Spinal cord (tissue), 10 donors: ENCODE measurements around the gene ATP8A2. TPM values are rescaled to one million over a fixed set of nuclear protein-coding genes. Genes with fewer than 3 reads are reported as not detected.
"Not testable (repeated sequence)": the region's sequence is repeated elsewhere in the genome, so short reads cannot be mapped to it uniquely, and the experiment has no call there.

Source experiments
- DNase-seq, 6 donors: peaks; one replicate each; pipeline versions ENCODE4 v3.0.0 to v3.0.0-alpha.2; 2013 to 2015; ENCODE audit warnings: low spot score in 6 of 6, low read depth in 4 of 6
- H3K27ac ChIP-seq: one replicate; pipeline ENCODE4 v1.5.1; 2013; ENCODE audit warnings: low read depth, low read length, control low read depth
- H3K27me3 ChIP-seq: one replicate; pipeline ENCODE4 v1.6.1; 2013; ENCODE audit warnings: low read length; ENCODE audit not compliant: control insufficient read depth, insufficient read depth
- H3K36me3 ChIP-seq: one replicate; pipeline ENCODE4 v1.6.1; 2013; ENCODE audit warnings: low read length; ENCODE audit not compliant: control insufficient read depth, insufficient read depth
- H3K4me1 ChIP-seq: one replicate; pipeline ENCODE4 v1.6.1; 2013; ENCODE audit warnings: low read length; ENCODE audit not compliant: control insufficient read depth, insufficient read depth
- H3K4me3 ChIP-seq: one replicate; pipeline ENCODE4 v1.5.1; 2013; ENCODE audit warnings: low read depth, low read length, control low read depth
- H3K9me3 ChIP-seq: one replicate; pipeline ENCODE4 v1.6.1; 2013; ENCODE audit warnings: low read length; ENCODE audit not compliant: control insufficient read depth, insufficient read depth
- WGBS: methylation state at CpG from one replicate; pipeline ENCODE4 v1.1.5; 2013; ENCODE audit warnings: missing lambda C conversion rate; ENCODE audit not compliant: insufficient coverage; 5-methylcytosine and 5-hydroxymethylcytosine counted together
- polyA plus RNA-seq, 2 donors: library from polyadenylated mRNA; unstranded; fragments of 120-200 nt; gene quantifications; one replicate each; pipeline ENCODE4 v1.2.1, GENCODE V29; 2013; ENCODE audit not compliant: insufficient read length in 2 of 2
- total RNA-seq, 2 donors: library from RNA; depleted of rRNA in 1 of 2; stranded (reverse); fragments of 120-200 nt in 1 of 2; fragments of >200 nt in 1 of 2; gene quantifications; one replicate each; pipeline versions ENCODE4 v1.2.3 to v1.2.4, GENCODE V29; 2013 to 2014
- donor health status: healthy.

ATP8A2 gene
- total and polyA plus RNA-seq, 4 donors = 14.9 to 59.0 (median 28.0) TPM

DNA sequence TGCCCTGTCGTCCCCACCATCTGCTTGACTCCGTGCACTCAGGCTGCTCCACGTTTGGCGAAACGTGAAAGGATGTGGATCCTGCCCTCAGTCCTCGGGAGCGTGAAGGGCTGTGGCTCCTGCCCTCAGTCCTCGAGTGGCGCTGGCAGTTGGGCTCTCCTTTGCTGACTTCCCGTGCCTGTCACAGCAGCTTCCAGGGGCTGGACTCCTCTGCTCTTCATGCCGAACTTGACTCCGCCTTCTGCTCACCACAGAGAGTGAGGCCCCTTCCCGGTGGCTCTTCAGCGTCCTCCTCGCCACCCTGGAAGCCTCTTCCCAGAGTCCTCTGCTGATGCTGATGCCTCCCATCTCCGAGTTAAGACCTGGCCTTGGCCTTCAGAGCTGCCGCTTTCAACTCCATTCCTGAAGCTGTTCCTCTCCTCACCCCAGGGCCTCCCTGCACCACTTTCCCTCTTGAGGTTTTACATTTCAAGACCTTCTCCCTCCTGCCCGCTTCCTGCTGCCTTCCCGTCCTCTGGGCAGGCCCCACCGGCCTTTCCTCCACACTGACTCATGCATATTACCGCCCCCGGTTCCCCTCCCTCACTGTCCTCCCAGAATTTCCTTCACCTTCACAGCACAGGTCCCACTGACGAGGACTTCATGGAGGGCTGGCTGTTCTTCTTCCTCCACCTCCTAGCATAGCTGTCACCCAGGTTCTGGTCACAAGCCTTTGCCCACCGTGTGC, 568.4 kb downstream of the ATP8A2 start:
- no peaks in the 10 kb centered on the region for H3K9me3 ChIP-seq
- H3K36me3 ChIP-seq = peaks cover 5% of the 10 kb centered on the region
- H3K4me3 ChIP-seq = no peak overlapping the region
- DNase-seq = no peak
- no peaks in the 10 kb centered on the region for H3K27me3 ChIP-seq
- 80% methylated on average over 24 of the region's 24 CpGs for WGBS
- H3K4me1 ChIP-seq = no peaks in the 10 kb centered on the region
- H3K27ac ChIP-seq = no peak overlapping the region

DNA sequence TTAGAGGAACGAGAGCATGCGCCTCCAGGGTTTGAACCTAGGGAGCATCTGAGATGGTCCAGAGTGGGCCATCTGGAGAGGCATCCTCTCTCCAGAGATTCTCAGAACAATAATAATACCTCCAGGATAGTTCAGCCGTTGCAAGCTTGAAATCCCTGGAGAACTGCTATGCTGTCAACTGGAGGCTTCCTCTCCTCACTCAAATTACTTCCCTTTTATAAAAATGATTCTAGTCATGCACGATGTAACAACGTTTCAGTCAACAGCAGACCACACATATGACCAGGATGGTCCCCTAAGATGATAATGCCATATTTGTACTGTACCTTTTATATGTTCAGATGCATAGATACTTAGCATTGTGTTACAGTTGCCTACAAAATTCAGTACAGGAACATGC, 571.3 kb downstream of the ATP8A2 start:
- Histone ChIP-seq H3K4me3 (no peak overlapping the region), H3K36me3 (peaks cover 5% of the 10 kb centered on the region), H3K4me1 (peaks cover 7% of the 10 kb centered on the region), H3K27me3 (no peaks in the 10 kb centered on the region), H3K9me3 (no peaks in the 10 kb centered on the region), H3K27ac (no peak overlapping the region)
- 65% methylated on average over 3 of the region's 5 CpGs for WGBS
- DNase-seq = no peak

DNA sequence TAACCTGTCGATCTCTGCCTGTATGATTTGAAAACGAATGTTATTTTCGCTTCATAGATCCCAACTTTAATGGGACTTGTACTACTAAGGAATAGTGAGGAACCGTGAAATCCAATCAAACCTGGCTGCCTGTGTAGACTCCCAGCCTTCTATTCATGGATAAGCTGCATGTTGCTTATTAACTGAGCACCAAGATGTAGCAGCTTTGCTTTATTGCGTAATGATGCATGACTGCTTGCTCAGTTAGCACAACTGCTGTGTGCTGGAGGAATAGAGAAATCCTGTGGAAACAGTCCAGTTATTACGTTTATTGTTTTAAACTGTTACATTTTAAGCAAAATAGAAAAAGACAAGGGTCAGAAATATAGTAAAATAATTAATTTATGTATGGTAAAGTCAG, 571.9 kb downstream of the ATP8A2 start:
- H3K4me1 ChIP-seq = peaks cover 7% of the 10 kb centered on the region
- no peak overlapping the region for H3K27ac ChIP-seq
- no peaks in the 10 kb centered on the region for H3K9me3 ChIP-seq
- peaks cover 5% of the 10 kb centered on the region for H3K36me3 ChIP-seq
- DNase-seq = peak in 2 of 6 donors; percentile 17 to 83
- H3K27me3 ChIP-seq = no peaks in the 10 kb centered on the region
- H3K4me3 ChIP-seq = no peak overlapping the region
- WGBS = 79% methylated on average over 2 of the region's 6 CpGs

DNA sequence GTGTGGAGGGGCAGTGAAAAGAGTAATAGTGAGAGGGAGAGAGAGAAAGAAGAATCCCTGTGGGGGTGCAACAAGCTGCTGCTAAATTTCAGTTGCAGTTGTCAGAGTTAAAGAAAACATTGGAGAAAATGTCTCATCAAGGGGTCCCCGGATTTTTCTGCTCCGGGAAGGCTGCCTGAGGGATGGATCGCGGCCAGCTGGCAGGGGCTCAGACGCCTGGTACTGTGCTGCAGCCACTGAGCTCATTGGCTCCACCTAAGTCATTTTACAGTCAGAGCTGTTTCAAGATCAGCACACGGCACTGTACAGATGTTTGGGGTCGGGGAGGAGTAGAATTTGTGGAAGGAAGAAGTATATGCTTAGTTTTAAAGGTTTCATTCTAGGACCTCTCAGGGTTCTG, 573.8 kb downstream of the ATP8A2 start:
- no peak overlapping the region for H3K27ac ChIP-seq
- H3K4me1 ChIP-seq = peaks cover 7% of the 10 kb centered on the region
- H3K36me3 ChIP-seq = peaks cover under 1% of the 10 kb centered on the region
- H3K27me3 ChIP-seq = no peaks in the 10 kb centered on the region
- 13% methylated on average over 7 of the region's 7 CpGs for WGBS
- no peak overlapping the region for H3K4me3 ChIP-seq
- DNase-seq = peak in 4 of 6 donors; percentile 17 to 84 (median 48)
- no peaks in the 10 kb centered on the region for H3K9me3 ChIP-seq

DNA sequence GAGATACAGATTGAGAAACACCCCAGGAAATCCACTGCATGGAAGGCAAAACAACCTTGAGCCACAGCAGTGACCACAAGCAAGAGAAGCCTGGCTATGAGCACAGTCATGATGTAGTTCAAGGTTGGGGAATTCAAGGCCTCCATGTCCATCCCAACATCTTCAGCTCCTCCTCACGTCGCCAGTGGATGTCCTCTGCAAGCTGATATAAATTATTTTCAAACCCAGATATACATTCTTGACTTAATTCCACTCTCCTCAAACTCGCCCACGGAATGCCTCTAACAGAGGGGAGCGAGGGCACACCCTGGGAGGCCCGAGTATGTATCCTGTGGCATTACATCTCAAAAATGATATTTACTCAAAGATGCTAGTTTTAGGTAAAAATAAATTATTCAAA, 574.5 kb downstream of the ATP8A2 start:
- WGBS = 91% methylated on average over 3 of the region's 6 CpGs
- no peak for DNase-seq
- H3K27me3 ChIP-seq = no peaks in the 10 kb centered on the region
- H3K4me3 ChIP-seq = no peak overlapping the region
- no peaks in the 10 kb centered on the region for H3K9me3 ChIP-seq
- no peaks in the 10 kb centered on the region for H3K36me3 ChIP-seq
- H3K27ac ChIP-seq = no peak overlapping the region
- peaks cover 7% of the 10 kb centered on the region for H3K4me1 ChIP-seq

DNA sequence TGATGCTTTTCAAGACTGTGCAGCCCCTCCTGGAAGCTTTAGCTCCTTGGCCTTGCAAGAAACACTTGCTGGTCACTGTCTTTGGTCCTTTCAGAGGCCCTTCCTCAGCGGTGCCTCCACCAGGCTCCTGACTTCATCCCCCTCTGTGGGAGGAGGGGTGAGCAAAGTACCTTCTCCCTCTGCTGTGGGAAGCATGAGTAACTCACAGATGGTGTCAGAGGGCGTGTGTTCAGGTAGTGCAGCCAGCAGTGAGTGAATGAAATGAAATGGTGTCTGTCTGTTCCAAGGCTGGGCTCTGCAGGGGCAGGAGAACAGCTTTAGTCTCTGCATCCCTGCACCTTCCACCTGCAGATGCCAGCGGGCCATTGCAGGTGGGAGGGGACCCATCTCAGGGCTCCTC, 577.1 kb downstream of the ATP8A2 start:
- no peaks in the 10 kb centered on the region for H3K36me3 ChIP-seq
- no peak for DNase-seq
- peaks cover 7% of the 10 kb centered on the region for H3K4me1 ChIP-seq
- no peak overlapping the region for H3K4me3 ChIP-seq
- H3K9me3 ChIP-seq = no peaks in the 10 kb centered on the region
- peaks cover 3% of the 10 kb centered on the region for H3K27me3 ChIP-seq
- H3K27ac ChIP-seq = no peak overlapping the region
- 83% methylated on average over 1 of the region's 3 CpGs for WGBS

DNA sequence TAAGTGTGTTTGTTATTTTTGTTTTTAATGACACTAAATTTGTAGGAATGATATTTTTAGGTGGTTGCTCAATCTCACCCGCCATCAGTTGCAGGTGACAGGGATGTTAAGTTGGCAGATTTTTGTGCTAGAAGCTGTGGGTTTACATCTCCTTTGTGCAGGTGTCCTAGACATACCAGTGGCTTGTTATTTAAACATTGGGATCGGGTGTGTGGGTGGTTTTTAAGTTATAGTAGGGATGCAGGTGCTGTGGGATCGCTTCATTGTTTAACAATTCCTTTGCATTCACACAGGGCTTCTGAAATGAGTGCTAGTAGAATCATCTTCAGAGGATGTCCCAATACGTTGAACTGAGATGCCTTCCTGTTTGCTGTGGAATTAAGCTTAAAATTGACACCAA, 580.1 kb downstream of the ATP8A2 start:
- H3K9me3 ChIP-seq = no peaks in the 10 kb centered on the region
- no peak overlapping the region for H3K27ac ChIP-seq
- 100% methylated on average over 1 of the region's 4 CpGs for WGBS
- H3K4me1 ChIP-seq = no peaks in the 10 kb centered on the region
- no peak overlapping the region for H3K4me3 ChIP-seq
- H3K36me3 ChIP-seq = no peaks in the 10 kb centered on the region
- H3K27me3 ChIP-seq = peaks cover 3% of the 10 kb centered on the region
- DNase-seq = no peak

DNA sequence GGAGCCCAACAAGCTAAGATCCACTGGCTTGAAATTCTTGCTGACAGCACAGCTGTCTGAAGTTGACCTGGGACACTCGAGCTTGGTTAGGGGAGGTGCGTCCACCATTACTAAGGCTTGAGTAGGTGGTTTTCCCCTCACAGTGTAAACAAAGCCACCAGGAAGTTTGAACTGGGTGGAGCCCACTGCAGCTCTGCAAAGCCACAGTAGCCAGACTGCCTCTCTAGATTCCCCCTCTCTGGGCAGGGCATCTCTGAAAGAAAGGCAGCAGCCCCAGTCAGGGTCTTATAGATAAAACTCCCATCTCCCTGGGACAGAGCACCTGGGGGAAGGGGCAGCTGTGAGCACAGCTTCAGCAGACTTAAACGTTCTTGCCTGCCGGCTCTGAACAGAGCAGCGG, 582.3 kb downstream of the ATP8A2 start:
- not testable (repeated sequence) for DNase-seq, H3K36me3 ChIP-seq, H3K4me1 ChIP-seq, H3K27me3 ChIP-seq, H3K27ac ChIP-seq, H3K9me3 ChIP-seq, H3K4me3 ChIP-seq
- 72% methylated on average over 4 of the region's 5 CpGs for WGBS

DNA sequence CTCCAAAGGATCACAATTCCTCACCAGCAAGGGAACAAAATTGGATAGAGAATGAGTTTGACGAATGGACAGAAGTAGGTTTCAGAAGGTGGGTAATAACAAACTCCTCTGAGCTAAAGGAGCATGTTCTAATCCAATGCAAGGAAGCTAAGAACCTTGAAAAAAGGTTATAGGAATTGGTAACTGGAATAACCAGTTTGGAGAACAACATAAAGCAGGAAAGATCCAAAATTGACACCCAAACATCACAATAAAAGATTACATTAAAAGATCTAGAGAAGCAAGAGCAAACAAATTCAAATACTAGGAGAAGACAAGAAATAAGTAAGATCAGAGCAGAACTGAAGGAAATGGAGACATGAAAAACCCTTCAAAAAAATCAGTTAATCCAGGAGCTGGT, 583.2 kb downstream of the ATP8A2 start:
- not testable (repeated sequence) for H3K27ac ChIP-seq, H3K4me3 ChIP-seq, DNase-seq, H3K36me3 ChIP-seq, H3K27me3 ChIP-seq, H3K4me1 ChIP-seq, H3K9me3 ChIP-seq
- no CpG with 5 or more reads among the region's 1 CpG for WGBS

DNA sequence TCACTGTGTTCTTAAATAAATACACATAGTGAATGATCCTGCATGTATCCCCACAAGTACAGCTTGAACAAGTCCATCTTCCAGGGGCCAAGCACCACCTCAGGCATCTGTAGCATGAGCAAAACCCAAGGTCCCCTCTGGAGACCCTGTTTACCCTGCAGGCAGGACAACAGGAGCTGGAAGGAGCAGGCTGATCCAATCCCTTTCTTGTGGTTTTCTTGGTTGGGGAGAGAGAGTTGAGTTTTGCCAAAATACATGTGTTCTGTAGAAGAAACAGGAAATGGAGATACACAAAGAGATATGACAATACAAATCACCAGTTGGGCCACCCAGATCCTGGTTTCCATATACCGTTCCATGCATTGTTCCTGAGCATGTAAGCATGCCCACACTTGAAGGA, 587.2 kb downstream of the ATP8A2 start:
- WGBS = 83% methylated on average over 1 of the region's 1 CpG

More for the DNA sequence above, 587.2 kb downstream of the ATP8A2 start:
- no peaks in the 10 kb centered on the region for H3K4me1 ChIP-seq
- no peaks in the 10 kb centered on the region for H3K9me3 ChIP-seq
- DNase-seq = no peak
- H3K27me3 ChIP-seq = no peaks in the 10 kb centered on the region
- no peak overlapping the region for H3K4me3 ChIP-seq
- H3K36me3 ChIP-seq = no peaks in the 10 kb centered on the region
- no peak overlapping the region for H3K27ac ChIP-seq
